Panc1 (cell line): Measurements from ENCODE around the gene ORM1.

Source experiments
- CTCF ChIP-seq: fragments of 450-650 bp; IDR thresholded peaks from 2 replicates; pipeline ENCODE4 v1.5.1; 2017; ENCODE audit warnings: mild to moderate bottlenecking
- POLR2AphosphoS5 ChIP-seq: IDR thresholded peaks from 2 replicates; pipeline ENCODE4 v1.6.1; 2012; ENCODE audit warnings: mild to moderate bottlenecking, low read depth, low read length, moderate library complexity
- TCF7L2 ChIP-seq: IDR thresholded peaks from 2 replicates; pipeline ENCODE4 v1.6.1; 2011; ENCODE audit warnings: mild to moderate bottlenecking, low read depth, low read length, inconsistent platforms

DNA sequence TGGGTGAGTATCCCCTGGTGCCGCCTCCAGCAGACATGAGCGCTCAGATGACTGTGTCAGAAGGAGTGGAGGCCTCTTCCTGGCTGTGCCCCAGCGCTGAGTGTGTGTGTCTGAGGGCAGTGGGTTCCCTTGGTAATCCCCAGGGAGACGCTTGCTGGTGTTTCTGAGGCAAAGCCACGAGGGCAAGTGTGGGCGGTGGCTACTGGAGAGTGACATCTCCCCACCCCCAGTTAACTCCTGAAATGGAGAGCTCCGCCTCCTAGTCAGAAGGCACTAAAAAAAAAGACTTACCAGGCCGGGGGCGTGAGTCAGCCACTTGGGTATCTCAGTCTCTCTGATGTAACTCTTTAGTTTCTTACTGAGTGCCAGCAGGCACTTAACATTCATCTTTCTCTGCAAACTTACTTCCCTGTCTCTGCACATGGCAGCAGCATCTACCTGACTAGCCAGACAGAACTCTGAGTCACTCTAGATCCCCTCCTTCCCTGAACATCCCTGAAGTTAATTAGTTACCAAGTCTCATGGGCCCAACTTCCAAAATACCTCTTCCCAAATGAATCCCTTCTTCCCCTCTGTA is 26.1 kb downstream of the ORM1 start:
- TF ChIP-seq CTCF (no peak), POLR2AphosphoS5 (no peak), TCF7L2 (no peak)
